GM12878 (cell line): ENCODE results near the gene ZNF764. TPM values are rescaled to one million over a fixed set of nuclear protein-coding genes. Genes with fewer than 3 reads are reported as not detected.
A peak's percentile ranks its signal among the peaks of the same experiment; 100 is the strongest.

Experiments
- ATF2 ChIP-seq: IDR thresholded peaks from 2 replicates; pipeline ENCODE4 v1.6.1; 2012; ENCODE audit warnings: low read length, inconsistent platforms
- BCL3 ChIP-seq: IDR thresholded peaks from 2 replicates; pipeline ENCODE4 v1.6.1; 2011; ENCODE audit warnings: borderline replicate concordance, low read depth, mild to moderate bottlenecking, moderate library complexity, low read length; ENCODE audit not compliant: insufficient read depth, poor library complexity, severe bottlenecking
- CHD4 ChIP-seq: fragments of 200-600 bp; sonication (generic); IDR thresholded peaks from 2 replicates; pipeline ENCODE4 v1.6.1; 2016; ENCODE audit warnings: mild to moderate bottlenecking
- CTCF ChIP-seq, 3 experiments: IDR thresholded peaks in 2 of 3; conservative IDR thresholded peaks in 1 of 3; 2 replicates each; pipeline ENCODE4 v1.5.1; 2011; ENCODE audit warnings: low read depth in 3 of 3, low read length in 3 of 3, mild to moderate bottlenecking in 3 of 3, control low read depth in 2 of 3, moderate library complexity in 2 of 3, inconsistent platforms in 1 of 3, mixed read lengths in 1 of 3; ENCODE audit not compliant: control insufficient read depth in 2 of 3, insufficient read depth in 1 of 3; ENCODE audit errors: extremely low read depth in 1 of 3
- FOS ChIP-seq: IDR thresholded peaks from 3 replicates; pipeline ENCODE4 v1.6.1; 2011; ENCODE audit warnings: borderline replicate concordance; ENCODE audit not compliant: insufficient read length; ENCODE audit errors: extremely low read depth
- IRF5 ChIP-seq: fragments of 450-650 bp; IDR thresholded peaks from 2 replicates; pipeline ENCODE4 v1.6.1; 2017; ENCODE audit warnings: borderline replicate concordance
- NFYA ChIP-seq: IDR thresholded peaks from 2 replicates; pipeline ENCODE4 v1.6.1; 2011; ENCODE audit warnings: low read depth, mild to moderate bottlenecking, low read length, improper control_type of control experiment, borderline replicate concordance
- PAX8 ChIP-seq: fragments of 450-650 bp; IDR thresholded peaks from 2 replicates; pipeline ENCODE4 v1.6.1; 2017; ENCODE audit warnings: mild to moderate bottlenecking, moderate library complexity
- PKNOX1 ChIP-seq: fragments of 450-650 bp; IDR thresholded peaks from 2 replicates; pipeline ENCODE4 v1.6.1; 2016; ENCODE audit warnings: mild to moderate bottlenecking
- POLR2AphosphoS2 ChIP-seq: IDR thresholded peaks from 2 replicates; pipeline ENCODE4 v1.6.1; 2011; ENCODE audit warnings: low read depth, mild to moderate bottlenecking, low read length, improper control_type of control experiment, moderate library complexity
- RUNX3 ChIP-seq: IDR thresholded peaks from 2 replicates; pipeline ENCODE4 v1.6.1; 2012; ENCODE audit warnings: low read length, inconsistent platforms
- SKIL ChIP-seq: fragments of 450-650 bp; IDR thresholded peaks from 2 replicates; pipeline ENCODE4 v1.6.1; 2017; ENCODE audit warnings: mild to moderate bottlenecking, low read depth, inconsistent platforms; ENCODE audit not compliant: poor library complexity, severe bottlenecking
- ZNF687 ChIP-seq: fragments of 450-650 bp; IDR thresholded peaks from 2 replicates; pipeline ENCODE4 v1.6.1; 2017; ENCODE audit warnings: mild to moderate bottlenecking, moderate library complexity
- polyA plus RNA-seq, 11 experiments: library from polyadenylated mRNA; depleted of rRNA in 4 of 11; unstranded in 6 of 11; stranded (reverse) in 5 of 11; fragments of >200 nt; fragmentation: Nextera tagmentation in 4 of 11; fragmentation: Illumina TruSeq in 1 of 11; extraction: Ambion mirVana in 4 of 11; extraction: Trizol in 1 of 11; gene quantifications; 1 replicate in 1 of 11; 2 replicates in 10 of 11; pipeline versions ENCODE4 v1.2.1 to v1.2.3, GENCODE V29; 2011 to 2016; ENCODE audit warnings: inconsistent platforms in 2 of 11, missing spikeins in 2 of 11, low read depth in 1 of 11
- total RNA-seq, 4 experiments: library from RNA; depleted of rRNA in 3 of 4; stranded (reverse); fragments of >200 nt in 3 of 4; fragmentation: Illumina TruSeq in 1 of 4; extraction: Trizol in 1 of 4; gene quantifications; 2 replicates each; pipeline versions ENCODE4 v1.2.1 to v1.2.3, GENCODE V29; 2013 to 2021

The ZNF764 gene
- total and polyA plus RNA-seq, 10 of the 15 experiments (the other 5 are each of a cell fraction or from before 2014, with no cell fraction given), result 0.61 to 11.9 (median 3.8) TPM

GRCh38 chr16:30526823-30527634 is 31.1 kb downstream of the ZNF764 start (continued):
- TF ChIP-seq ZNF687 (0 out of 2 replicates have a peak, but pooled peaks have one; percentile 33), ATF2 (no peak), SKIL (no peak), PKNOX1 (peak; percentile 75), IRF5 (no peak), FOS (no peak), PAX8 (no peak), CTCF (IDR thresholded peaks at IDR 0.05 in 2 of 3, conservative IDR thresholded peaks at IDR 0.05 in 1 of 3; ENCODE audit: control insufficient read depth in 2 of 3, extremely low read depth in 1 of 3, insufficient read depth in 1 of 3, low read depth in 3 of 3, low read length in 3 of 3) (peak; percentile 19 to 42 (median 25); a peak in 4 of 6 replicates), BCL3 (peak; percentile 44), POLR2AphosphoS2 (peak; percentile 68; the same call in 1 of the 2 replicates), CHD4 (no peak), RUNX3 (no peak), NFYA (no peak)
